Activated gamma-delta T cell (primary cell): ENCODE measurements around the gene CLDN24.
"Not testable (repeated sequence)": the region's sequence is repeated elsewhere in the genome, so short reads cannot be mapped to it uniquely, and the experiment has no call there.

ENCODE experiments used
- DNase-seq: peaks from one replicate; lab custom pipeline; 2025; lab: John Stamatoyannopoulos, UW

CLDN24 gene

GRCh38 chr4:183347146-183347545, 24.9 kb upstream of the CLDN24 start:
- DNase-seq: no peak

- no peak for DNase-seq
Measured at GRCh38 chr4:183345261-183345660, 23.0 kb upstream of the CLDN24 start.

GRCh38 chr4:183344523-183345255, 22.5 kb upstream of the CLDN24 start:
- no peak for DNase-seq

GRCh38 chr4:183343730-183344129, 21.5 kb upstream of the CLDN24 start:
- no peak for DNase-seq

GRCh38 chr4:183342541-183343533, 20.6 kb upstream of the CLDN24 start:
- DNase-seq: peak; percentile 13

- no peak for DNase-seq
Measured at GRCh38 chr4:183337833-183338232, 15.6 kb upstream of the CLDN24 start.

GRCh38 chr4:183337349-183337748, 15.1 kb upstream of the CLDN24 start:
- DNase-seq: no peak

GRCh38 chr4:183335369-183335940, 13.2 kb upstream of the CLDN24 start:
- DNase-seq: no peak

GRCh38 chr4:183333983-183334382, 11.8 kb upstream of the CLDN24 start:
- no peak for DNase-seq

GRCh38 chr4:183333202-183333601, 11.0 kb upstream of the CLDN24 start:
- no peak for DNase-seq

GRCh38 chr4:183332447-183332846, 10.2 kb upstream of the CLDN24 start:
- DNase-seq: no peak

GRCh38 chr4:183330841-183331240, 8.6 kb upstream of the CLDN24 start:
- no peak for DNase-seq

- no peak for DNase-seq
Measured at GRCh38 chr4:183329954-183330742, 7.9 kb upstream of the CLDN24 start.

GRCh38 chr4:183329244-183329643, 7.0 kb upstream of the CLDN24 start:
- no peak for DNase-seq

GRCh38 chr4:183328832-183329231, 6.6 kb upstream of the CLDN24 start:
- DNase-seq: no peak

- no peak for DNase-seq
Measured at GRCh38 chr4:183327827-183328226, 5.6 kb upstream of the CLDN24 start.

- DNase-seq: no peak
Measured at GRCh38 chr4:183326853-183327252, 4.6 kb upstream of the CLDN24 start.

- not testable (repeated sequence) for DNase-seq
Measured at GRCh38 chr4:183326387-183326786, 4.2 kb upstream of the CLDN24 start.

- no peak for DNase-seq
Measured at GRCh38 chr4:183324619-183325018, 2.4 kb upstream of the CLDN24 start.

GRCh38 chr4:183324056-183324455, 1.8 kb upstream of the CLDN24 start:
- DNase-seq: not testable (repeated sequence)

GRCh38 chr4:183323295-183323694, 1.1 kb upstream of the CLDN24 start:
- no peak for DNase-seq

GRCh38 chr4:183321516-183321915, 710 bp downstream of the CLDN24 start:
- no peak for DNase-seq
